Ammon's horn (tissue), 1 donor: ENCODE results near the gene SUSD1.
"Not testable (repeated sequence)": the region's sequence is repeated elsewhere in the genome, so short reads cannot be mapped to it uniquely, and the experiment has no call there.

Source experiments
- DNase-seq: peaks from one replicate; pipeline ENCODE4 v3.0.0-alpha.2; 2016; ENCODE audit warnings: low spot score

Gene SUSD1

DNA sequence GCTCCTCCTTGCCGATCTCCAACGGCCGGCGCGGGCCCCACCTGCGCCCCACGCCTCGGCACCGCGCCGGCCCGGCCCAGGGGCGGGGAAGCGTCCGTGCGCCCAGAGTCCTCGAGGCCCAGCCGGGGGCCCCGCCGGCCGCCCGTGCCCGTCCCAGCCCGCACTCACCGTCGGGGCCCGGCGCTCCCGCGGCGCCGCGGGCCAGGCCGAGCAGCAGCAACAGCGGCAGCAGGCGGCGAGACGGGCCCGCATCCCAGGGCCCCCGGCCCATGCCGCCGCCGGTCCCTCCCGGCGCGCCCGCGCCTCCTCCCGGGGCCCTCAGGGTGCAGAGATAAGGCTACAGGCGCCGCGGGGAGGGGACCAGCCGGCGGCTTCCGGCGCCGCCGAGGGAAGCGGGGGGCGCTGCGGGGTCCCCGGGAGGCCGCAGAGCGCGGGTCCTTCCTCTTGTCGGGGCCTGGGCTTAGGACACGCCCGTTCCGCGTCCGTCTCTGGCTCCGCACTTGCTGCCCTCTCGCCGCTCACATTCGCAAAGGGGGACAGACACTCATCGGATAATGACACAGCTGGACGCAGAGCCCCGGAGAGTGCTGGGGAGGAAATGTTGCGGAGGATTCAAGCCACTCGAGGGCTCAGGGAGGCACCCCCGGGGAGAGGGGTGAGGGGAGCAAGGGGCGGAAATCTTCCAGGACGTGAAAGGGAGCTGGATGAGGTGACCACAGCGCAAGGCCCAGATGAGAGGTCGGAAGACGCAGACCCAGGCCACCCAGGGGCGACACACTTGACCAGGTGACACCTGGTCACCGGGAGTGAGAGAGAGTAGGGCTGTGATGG, at the start of gene SUSD1:
TSS of gene SUSD1 (minus strand) at position 333 of the 831 bp plus-strand sequence. CDS start at position 271, 62 bp downstream.
- no peak for DNase-seq

DNA sequence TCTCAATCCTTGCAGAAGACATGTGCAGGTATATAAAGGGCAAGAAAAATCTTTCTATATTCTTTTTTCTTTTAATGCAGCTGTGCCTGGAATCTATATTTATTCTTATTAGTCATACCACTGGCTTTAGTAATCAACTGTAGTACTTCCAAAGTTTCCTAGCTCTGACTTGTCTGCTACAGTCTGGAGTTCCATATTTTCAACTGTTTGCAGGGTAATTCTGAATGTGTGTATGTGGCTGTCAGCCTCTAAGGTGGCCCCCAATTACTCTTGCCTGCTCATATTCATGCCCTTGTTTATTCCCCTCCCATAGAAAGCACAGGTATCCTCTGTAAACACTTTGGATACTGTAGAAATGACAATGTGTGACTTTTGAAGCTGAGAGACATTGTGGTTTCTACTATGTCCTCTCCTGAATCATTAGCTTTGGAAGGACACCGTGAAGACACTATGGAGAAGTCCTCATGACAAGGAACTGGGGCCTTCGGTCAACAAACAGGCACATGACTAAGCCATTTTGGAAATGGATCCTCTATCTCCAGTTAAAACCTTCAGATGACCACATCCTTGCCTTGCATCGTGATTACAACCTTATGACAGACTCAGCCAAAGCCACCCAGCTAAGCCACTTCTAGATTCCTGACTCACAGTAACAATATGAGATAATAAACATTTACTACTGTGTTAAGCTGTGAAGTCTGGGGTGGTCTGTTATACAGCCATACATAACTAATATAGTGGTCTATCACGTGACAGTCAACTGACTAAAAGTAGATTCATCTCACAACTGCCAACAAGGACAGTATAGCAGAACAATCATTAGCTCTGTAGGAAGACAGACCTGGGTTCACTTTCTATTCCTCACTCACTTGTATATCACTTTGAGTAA, 49.5 kb upstream of the SUSD1 start:
- no peak for DNase-seq

DNA sequence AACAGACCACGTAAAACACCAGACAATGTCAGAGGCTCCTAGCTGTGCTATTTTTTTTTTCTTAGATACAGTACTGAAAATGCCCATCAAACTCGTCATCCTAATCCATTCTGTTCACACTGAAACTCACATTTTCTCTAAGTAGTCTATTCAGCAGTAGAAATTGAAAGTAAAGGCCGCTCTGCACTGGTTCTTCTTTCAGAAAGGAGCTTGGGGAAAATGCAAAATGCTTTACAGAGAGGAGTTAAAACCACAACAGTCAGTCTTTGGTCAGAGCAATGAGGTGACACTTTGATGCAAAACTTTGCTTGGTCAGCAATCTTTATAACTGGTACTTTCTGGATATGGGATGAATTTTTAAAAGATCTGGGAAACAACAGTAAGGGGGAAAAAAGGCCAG, 43.8 kb upstream of the SUSD1 start:
- no peak for DNase-seq

DNA sequence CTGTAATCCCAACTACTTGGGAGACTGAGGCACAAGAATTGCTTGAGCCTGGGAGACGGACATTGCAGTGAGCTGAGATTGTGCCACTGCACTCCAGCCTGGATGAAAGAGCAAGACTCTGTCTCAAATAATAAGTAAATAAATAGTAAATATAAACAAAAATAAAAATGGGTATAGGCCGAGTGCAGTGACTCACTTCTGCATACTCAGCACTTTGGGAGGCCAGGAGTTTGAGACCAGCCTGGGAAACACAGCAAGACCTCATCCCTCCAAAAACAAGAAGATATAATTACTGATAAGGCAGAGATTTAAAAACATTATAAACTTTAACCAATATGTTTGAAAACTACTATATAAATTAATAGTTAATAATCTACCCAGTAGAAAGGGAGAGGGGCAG, 37.8 kb upstream of the SUSD1 start:
- no peak for DNase-seq

DNA sequence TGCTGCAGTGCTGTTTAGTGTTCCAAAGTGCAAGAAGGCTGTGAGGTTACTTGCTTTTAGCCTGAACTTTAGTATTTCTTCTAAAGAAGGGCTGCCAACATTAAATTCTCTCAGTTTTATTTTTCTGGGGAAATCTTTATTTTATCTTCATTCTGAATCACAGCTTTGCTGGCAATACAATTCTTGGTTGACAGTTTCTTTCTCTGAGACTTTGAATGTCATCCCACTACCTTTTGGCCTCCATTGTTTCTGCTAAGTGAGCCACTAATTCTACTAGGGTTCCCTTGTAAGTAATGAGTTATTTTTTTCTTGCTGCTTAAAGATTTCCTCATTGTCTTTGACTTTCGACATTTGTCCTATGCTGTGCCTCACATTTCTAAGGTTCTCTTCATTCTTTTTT, 32.4 kb upstream of the SUSD1 start:
- no peak for DNase-seq

DNA sequence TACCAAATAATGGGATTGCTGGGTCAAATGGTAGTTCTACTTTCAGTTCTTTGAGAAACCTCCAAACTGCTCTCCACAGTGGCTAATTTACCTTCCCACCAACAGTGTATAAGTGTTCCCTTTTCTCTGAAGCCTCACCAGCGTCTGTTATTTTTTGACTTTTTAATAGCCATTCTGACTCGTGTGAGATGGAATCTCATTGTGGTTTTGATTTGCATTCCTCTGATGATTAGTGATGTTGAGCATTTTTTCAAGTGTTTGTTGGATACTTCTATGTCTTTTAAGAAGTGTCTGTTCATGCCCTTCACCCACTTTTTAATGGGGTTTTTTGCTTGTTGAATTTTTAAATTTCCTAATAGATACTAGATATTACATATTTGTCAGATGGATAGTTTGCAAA, 28.4 kb upstream of the SUSD1 start:
- DNase-seq = no peak

DNA sequence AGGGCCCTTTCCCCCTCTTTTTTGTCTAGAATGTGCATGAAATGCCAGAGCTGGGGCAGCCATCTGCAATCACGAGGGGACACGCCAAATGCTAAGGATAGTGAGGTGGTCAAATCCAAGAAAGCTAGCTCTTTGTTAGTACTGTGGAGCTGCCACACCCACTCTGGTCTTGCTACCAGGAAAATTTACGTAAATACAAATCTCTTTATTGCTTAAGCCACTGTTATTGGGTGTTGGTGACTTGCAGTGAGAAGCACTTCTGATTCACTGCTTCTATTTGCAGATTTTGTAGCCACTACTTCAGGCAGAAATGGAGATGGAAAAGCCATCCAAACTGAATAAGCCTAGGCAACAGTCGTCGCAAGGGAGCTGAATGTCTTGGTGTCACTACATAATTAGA, 25.6 kb upstream of the SUSD1 start:
- DNase-seq = no peak

DNA sequence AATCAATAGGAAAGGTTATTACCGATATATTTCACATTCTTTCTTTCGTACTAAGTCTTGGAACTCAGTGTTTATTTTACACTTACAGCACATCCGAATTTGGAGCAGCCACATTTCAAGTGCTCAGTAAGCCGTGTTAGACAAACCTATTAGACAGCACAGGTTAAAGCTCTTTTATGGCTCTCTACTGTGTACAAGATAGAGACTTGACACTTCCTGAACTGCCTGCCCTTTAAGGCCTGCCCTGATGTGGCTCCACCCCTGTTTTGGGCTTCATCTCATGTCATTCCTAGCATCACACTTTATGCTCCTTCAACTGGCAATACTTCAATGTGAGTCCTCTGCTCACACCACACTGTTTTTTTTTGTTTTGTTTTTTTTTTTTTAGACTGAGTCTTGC, 23.5 kb upstream of the SUSD1 start:
- no peak for DNase-seq

DNA sequence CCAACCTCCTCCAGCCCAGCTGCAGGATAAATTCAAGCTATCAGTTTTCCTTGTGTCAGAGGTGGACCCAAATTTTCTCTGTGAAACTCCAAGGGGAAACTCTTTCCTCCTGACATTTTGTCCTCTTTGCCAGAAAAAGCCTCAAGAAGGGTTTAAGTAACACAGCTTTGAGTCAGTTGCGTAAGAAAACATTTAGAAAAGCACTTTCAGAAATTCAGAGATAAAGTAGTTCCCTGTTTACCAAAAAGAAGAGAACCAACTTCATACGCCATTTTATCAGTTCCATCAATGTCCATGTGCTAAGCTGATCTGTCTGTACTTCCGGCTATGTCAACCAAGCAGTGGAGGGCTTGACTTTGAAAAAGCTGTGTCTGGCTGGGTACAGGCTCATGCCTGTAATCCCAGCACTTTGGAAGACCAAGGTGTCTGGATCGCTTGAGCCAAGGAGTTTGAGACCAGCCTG, 19.9 kb upstream of the SUSD1 start:
- no peak for DNase-seq

DNA sequence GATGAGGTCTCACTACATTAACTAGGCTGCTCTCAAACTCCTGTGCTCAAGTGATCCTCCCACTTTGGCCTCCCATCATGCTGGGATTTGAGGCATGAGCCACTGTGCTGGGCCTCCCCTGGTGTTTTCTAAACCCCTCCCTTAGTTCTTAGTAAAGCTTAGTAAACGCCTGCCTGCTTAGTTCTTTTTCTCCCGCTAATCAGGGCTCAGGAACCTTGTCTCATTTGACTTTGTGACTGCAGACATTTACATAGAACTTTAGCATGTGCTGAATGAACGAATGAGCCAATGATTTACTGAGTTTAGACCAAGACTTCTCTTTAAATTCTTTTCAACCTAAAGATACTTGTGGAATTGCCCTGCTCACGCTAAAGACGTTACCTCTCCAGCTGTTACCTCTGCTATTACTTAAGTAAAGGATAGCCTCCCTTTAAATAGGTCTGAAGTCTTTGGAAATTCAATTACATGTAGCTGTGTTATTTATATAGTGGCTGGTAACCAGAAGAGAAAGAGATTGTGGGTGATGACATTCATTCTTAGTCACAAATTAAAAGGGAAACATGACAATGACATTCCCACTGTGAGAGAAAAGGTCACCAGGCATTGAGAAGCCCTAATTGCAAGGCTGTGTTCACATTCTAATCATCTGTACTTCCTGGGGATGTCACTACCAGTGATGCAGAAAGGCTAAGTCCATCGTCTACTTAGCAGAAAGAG, 18.6 kb upstream of the SUSD1 start:
- DNase-seq = no peak

DNA sequence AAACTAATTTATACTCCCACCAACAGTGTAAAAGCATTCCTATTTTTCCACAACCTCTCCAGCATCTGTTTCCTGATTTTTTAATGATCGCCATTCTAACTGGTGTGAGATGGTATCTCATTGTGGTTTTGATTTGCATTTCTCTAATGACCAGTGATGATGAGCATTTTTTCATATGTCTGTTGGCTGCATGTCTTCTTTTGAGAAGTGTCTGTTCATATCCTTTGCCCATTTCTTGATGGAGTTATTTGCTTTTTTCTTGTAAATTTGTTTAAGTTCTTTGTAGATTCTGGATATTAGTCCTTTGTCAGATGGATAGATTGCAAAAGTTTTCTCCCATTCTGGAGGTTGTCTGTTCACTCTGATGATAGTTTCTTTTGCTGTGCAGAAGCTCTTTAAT, 15.2 kb upstream of the SUSD1 start:
- not testable (repeated sequence) for DNase-seq

DNA sequence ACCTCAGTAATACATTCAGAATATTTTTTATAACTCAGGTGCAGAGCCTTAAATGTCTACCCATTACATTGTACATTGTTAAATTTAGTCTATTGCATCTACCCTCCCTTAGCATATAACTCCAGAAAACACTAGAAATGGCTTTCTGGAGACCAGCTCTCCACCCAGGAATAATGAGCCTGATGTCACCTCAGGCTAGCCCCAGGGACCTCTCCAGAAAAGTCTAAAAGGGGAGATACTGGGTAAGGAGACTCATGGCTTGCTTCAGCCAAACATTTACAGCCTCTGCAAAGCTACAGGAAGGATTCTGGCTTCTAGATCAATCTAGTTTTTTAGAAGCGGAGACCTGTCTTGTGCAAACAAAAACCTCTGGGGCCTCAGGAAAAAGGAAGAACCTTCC, 13.8 kb upstream of the SUSD1 start:
- no peak for DNase-seq

DNA sequence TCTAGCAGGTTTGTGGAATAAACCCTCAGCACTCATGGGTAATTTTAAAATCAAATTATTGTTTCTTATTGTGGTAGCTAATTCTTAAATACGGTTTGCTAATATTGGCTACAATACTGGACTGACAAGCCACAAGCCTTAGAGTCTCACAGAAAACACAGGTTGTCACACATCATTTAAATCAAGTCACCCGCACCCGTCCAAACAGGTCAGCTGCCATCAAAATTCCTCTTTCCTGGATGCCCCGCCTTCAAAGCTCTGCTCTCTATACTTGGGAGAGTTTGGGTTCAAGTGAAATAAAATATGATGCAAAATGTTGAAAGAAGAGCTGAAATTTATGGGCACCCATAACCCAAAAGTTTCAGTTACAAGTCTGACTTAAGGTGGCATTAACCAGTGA, 12.3 kb upstream of the SUSD1 start:
- no peak for DNase-seq

DNA sequence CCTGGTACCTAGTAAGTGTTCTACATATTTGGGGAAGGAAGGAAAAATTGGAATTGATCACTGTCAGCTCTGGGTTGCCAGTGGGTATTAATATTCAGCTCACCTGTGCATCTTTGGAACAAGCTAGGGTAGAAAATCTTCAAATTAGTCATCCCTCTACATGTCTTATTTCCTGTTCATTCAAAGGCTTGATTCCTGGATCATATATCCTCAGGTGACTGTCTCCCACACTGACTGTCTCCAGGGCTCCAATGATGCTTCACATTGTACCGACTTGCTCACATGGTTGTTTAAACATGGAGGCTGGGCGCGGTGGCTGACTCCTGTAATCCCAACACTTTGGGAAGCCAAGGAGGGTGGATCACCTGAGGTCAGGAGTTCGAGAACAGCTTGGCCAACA, 11.6 kb upstream of the SUSD1 start:
- no peak for DNase-seq

DNA sequence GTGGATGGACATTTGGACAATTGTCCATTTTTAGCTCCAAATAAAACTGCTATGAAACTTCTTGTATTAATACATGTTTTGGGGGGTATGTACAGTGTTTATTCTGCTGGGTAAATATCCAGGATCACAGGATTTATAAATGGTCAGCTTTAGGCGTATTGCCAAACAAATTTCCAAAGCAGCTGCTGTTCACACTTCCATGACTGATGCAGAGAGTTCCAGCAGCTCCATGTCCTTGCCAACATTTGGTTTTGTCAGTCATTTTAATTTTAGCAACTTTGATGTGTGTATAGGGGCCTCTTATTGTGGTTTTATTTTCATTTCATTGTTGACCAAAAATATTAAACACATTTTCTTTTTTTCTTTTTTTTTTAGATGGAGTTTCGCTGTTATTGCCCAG, 9.8 kb upstream of the SUSD1 start:
- DNase-seq = no peak

DNA sequence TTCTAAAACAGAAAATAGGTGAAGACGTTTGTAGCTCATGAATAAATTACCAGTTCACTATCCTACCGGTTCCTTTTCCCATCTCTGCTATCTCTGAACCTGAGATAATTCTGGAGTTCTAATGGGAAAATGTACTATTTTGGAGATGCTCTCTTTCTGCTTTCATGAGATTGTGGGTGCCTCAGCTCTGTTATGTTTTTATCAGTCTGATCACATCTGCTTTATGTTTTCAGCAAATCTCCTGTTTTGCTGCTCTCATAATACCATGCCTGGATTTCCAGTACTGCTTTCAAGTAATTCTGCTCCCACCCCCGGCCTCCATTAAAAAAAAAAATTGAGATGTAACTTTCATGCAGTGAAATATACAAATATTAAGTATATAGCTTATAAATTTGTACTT, 9.1 kb upstream of the SUSD1 start:
- no peak for DNase-seq

DNA sequence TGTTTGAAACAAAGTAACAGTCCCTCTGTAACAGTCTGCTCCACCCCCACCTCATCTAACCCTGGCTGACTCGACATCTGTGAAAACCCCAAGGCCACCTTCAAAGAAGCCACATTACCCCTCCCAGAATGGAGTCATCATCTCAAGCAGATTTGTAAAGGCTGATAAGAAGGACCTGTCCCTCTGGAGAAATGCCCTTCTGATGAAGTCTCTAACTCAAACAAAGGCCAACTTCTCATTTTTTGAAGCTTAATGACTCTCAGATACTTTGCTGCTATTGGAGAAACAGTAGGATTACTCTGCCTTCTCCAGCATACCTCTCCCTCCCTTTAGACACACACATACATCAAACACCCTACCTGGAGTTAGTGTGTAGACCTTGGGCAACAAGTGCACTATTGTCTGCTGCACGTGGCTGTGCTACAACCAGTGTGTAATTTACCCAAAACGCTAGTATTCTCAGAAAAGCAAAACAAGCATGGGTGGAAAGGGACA, 5.3 kb upstream of the SUSD1 start:
- DNase-seq = no peak

DNA sequence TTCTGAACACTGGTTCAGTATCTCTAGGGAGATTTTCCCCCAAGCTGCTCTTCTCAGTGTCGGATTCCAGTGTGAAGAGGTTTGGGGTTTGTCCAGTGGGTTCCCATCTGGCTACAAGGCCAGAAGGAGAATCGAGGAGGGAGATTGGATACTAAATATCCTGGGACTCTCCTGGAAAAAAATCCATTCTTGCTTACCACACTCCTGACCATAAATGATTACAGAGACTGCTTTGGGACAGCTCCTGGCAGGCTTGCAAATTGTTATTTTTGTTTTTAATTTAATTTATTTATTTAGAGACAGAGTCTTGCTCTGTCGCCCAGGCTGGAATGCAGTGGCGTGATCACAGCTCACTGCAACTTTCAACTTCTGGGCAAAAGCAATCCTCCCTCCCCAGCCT, 4.7 kb upstream of the SUSD1 start:
- DNase-seq = no peak

DNA sequence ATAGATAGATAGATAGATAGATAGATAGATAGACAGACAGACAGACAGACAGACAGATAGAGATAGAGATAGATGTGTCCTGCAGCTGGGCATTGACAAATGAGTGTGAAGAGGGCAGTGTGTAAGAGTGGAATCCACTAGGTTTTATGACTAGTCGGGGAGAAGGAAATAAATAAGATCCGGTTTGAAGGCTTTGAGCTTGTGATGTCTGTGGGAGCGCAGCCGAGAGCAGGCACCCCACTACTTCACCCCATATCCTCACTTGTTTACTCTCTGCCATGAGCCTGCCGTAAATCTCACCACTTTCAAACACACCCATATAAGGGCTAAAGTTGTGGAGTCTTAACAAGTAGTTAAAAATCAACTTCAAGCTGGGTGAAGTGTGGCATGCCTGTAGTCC, 1.4 kb upstream of the SUSD1 start:
- DNase-seq = no peak

DNA sequence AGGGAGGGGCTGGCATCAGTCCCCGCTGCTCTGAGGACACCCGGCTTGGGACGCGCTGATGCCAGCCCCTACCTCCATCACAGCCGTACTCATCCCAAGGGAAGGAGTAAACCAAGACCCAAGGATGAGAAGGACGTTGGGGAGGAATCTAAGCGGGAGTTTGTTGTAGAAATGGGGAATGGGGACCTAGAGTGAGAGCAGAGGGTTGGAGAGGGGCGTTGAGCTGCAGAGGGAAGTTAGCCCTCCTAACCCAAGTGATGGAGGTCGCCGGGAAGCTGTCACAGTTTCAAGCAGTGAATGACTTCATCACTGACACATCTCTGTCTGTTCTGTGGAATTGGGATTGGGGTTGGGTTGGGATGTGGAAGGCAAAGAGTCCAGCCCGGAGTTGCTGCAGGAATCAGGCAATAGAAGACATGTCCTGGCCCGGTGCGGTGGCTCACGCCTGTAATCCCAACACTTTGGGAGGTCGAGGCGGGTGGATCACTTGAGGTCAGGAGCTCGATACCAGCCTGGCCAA, 759 bp upstream of the SUSD1 start:
- DNase-seq = no peak

DNA sequence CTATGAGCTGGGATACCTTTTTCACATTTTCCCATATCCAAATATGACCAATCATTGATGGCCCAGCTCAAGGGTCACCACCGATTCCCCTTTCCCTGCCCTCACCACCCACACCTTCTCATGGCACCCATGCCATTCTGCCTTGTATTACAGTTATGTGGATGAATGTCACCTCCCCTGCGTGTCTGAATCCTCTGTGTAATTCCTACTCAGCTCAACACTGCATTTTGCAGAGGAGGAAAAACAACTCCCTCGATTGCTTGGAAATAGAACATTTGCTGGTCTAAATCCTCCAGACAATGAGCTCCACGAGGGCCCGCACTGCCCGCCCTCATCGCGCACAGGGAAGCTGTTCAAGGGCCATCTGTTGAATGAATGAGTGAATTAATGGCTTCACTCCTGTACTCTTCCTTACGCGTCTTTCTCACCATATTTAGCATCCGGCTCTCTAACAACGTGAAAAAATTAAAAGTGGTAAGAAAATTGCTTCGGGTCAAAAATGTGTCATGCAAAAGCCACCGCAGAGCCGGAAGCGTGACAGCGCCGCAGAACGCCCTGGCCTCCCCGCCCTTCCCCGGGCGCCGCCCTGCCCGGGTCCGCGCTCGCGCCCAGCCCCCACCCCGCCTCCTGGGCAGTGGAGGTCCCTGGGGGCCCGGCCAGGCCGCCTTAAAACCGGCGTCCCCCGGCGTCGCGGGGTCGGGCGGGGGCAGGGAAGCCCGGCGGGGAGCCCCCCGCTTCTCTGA, 704 bp downstream of the SUSD1 start:
- peak; percentile 7 for DNase-seq
